Glutamatergic neuron (in vitro differentiated cells): ENCODE data around the gene KIAA1210. TPM values are rescaled to one million over a fixed set of nuclear protein-coding genes. Genes with fewer than 3 reads are reported as not detected.

Experiments used
- DNase-seq: peaks from one replicate; pipeline ENCODE4 v3.0.0; 2022
- H3K27ac Mint-ChIP-seq: one replicate; pipeline ENCODE4 v1.8.0; 2020; ENCODE audit warnings: mild to moderate bottlenecking, mixed read lengths, inconsistent platforms; ENCODE audit not compliant: unreplicated experiment
- H3K27me3 Mint-ChIP-seq: one replicate; pipeline ENCODE4 v1.8.0; 2020; ENCODE audit warnings: mild to moderate bottlenecking, moderate library complexity, mixed read lengths, inconsistent platforms; ENCODE audit not compliant: unreplicated experiment
- H3K36me3 Mint-ChIP-seq: one replicate; pipeline ENCODE4 v1.8.0; 2020; ENCODE audit warnings: mild to moderate bottlenecking, mixed read lengths, inconsistent platforms; ENCODE audit not compliant: unreplicated experiment
- H3K4me1 Mint-ChIP-seq: one replicate; pipeline ENCODE4 v1.8.0; 2020; ENCODE audit warnings: mild to moderate bottlenecking, low read depth, mixed read lengths, inconsistent platforms; ENCODE audit not compliant: unreplicated experiment
- H3K4me3 Mint-ChIP-seq: one replicate; pipeline ENCODE4 v1.8.0; 2020; ENCODE audit warnings: mild to moderate bottlenecking, mixed read lengths, inconsistent platforms; ENCODE audit not compliant: unreplicated experiment
- H3K9me3 Mint-ChIP-seq: one replicate; pipeline ENCODE4 v1.8.0; 2020; ENCODE audit warnings: mild to moderate bottlenecking, moderate library complexity, mixed read lengths, inconsistent platforms; ENCODE audit not compliant: unreplicated experiment
- CTCF ChIP-seq: fragments of 200-600 bp; sonication (generic); IDR thresholded peaks from one replicate; pipeline ENCODE4 v1.5.0; 2021; ENCODE audit not compliant: partially characterized antibody, unreplicated experiment
- total RNA-seq: library from RNA; stranded (reverse); fragmentation: NEBNext Ultra II Directional; extraction: Animal tissue kit (Norgen Biotek cat#: 25700); gene quantifications from one replicate; pipeline ENCODE4 v1.2.1, GENCODE V29; 2021; ENCODE audit not compliant: unreplicated experiment

KIAA1210 gene
- total RNA-seq, 1 donor from 2014 or later: 0.98 TPM

- no peaks in the 10 kb centered on the region for H3K4me1 Mint-ChIP-seq
- no peak overlapping the region for H3K27ac Mint-ChIP-seq
- H3K9me3 Mint-ChIP-seq: no peaks in the 10 kb centered on the region
- H3K4me3 Mint-ChIP-seq: no peak overlapping the region
- DNase-seq: no peak
- no peaks in the 10 kb centered on the region for H3K36me3 Mint-ChIP-seq
- TF ChIP-seq CTCF: no peak
- H3K27me3 Mint-ChIP-seq: no peaks in the 10 kb centered on the region
Measured at GRCh38 chrX:119073200-119073905, 54.3 kb downstream of the KIAA1210 start.

DNA sequence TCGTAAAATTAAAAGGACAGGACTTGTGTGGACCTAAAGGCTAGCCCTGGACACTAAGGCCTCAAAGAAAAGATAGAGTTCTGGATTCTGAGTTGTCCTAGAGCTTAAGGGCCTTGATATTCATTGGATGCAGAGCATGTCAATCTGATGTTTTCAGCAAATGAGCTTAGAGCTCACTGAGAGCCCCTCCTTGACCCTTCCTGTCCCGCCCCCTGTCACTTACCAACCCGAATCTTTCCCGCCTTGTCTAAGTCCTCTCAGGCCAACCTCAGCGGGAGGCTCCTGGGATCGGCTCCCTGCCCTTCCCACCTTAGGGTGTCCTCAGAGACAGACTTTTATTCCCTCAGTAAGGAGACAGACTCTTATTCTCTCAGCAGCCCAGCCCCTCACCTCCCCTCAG, 54.9 kb downstream of the KIAA1210 start, which contains the start of gene CT47C1:
CT47C1 (plus strand) TSS at position 250 of the 400 bp plus-strand sequence. CDS start 233 bp downstream, outside the sequence.
- Mint-ChIP-seq H3K36me3 (no peaks in the 10 kb centered on the region), H3K4me1 (no peaks in the 10 kb centered on the region), H3K27me3 (no peaks in the 10 kb centered on the region), H3K4me3 (no peak within 1 kb of the TSS), H3K9me3 (no peaks in the 10 kb centered on the region), H3K27ac (no peak within 1 kb of the TSS)
- DNase-seq: no peak
- TF ChIP-seq CTCF: no peak

- no peaks in the 10 kb centered on the region for H3K9me3 Mint-ChIP-seq
- H3K4me1 Mint-ChIP-seq: no peaks in the 10 kb centered on the region
- H3K36me3 Mint-ChIP-seq: no peaks in the 10 kb centered on the region
- H3K27ac Mint-ChIP-seq: no peak overlapping the region
- no peak for TF ChIP-seq CTCF
- no peaks in the 10 kb centered on the region for H3K27me3 Mint-ChIP-seq
- no peak overlapping the region for H3K4me3 Mint-ChIP-seq
- no peak for DNase-seq
Measured at GRCh38 chrX:119071381-119071780, 56.2 kb downstream of the KIAA1210 start.

- Mint-ChIP-seq H3K36me3 (no peaks in the 10 kb centered on the region), H3K4me1 (no peaks in the 10 kb centered on the region), H3K27ac (no peak overlapping the region), H3K27me3 (peaks cover 2% of the 10 kb centered on the region), H3K9me3 (no peaks in the 10 kb centered on the region), H3K4me3 (no peak overlapping the region)
- no peak for DNase-seq
- no peak for TF ChIP-seq CTCF
Measured at GRCh38 chrX:119069762-119070161, 57.9 kb downstream of the KIAA1210 start.

GRCh38 chrX:119069128-119069527, 58.5 kb downstream of the KIAA1210 start:
- H3K36me3 Mint-ChIP-seq: no peaks in the 10 kb centered on the region
- no peak overlapping the region for H3K27ac Mint-ChIP-seq
- no peak overlapping the region for H3K4me3 Mint-ChIP-seq
- peaks cover 3% of the 10 kb centered on the region for H3K27me3 Mint-ChIP-seq
- no peak for DNase-seq
- H3K4me1 Mint-ChIP-seq: no peaks in the 10 kb centered on the region
- no peak for TF ChIP-seq CTCF
- H3K9me3 Mint-ChIP-seq: no peaks in the 10 kb centered on the region
